ENCODE measurements around the gene NUP54. TPM values are rescaled to one million over a fixed set of nuclear protein-coding genes. Genes with fewer than 3 reads are reported as not detected.
A peak's percentile ranks its signal among the peaks of the same experiment; 100 is the strongest.

The NUP54 gene, protein sequence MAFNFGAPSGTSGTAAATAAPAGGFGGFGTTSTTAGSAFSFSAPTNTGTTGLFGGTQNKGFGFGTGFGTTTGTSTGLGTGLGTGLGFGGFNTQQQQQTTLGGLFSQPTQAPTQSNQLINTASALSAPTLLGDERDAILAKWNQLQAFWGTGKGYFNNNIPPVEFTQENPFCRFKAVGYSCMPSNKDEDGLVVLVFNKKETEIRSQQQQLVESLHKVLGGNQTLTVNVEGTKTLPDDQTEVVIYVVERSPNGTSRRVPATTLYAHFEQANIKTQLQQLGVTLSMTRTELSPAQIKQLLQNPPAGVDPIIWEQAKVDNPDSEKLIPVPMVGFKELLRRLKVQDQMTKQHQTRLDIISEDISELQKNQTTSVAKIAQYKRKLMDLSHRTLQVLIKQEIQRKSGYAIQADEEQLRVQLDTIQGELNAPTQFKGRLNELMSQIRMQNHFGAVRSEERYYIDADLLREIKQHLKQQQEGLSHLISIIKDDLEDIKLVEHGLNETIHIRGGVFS
- total RNA-seq (2014; rRNA removed; shearing (Covaris generic)): 29.2 and 40.2 TPM in 2 replicates
- total RNA-seq (2022): 50.8 and 52.6 TPM in 2 replicates
- percentile 92 among the genes with signal in this experiment for Bru-seq, nascent RNA
- percentile 75 among the genes with signal in this experiment for BruChase-seq, experiment 1, labeled RNA remaining after a 6-hour chase
- BruChase-seq, experiment 2, labeled RNA remaining after a 2-hour chase: percentile 79 among the genes with signal in this experiment
- long read RNA-seq, transcript NUP54-201 (12 exons, 2,367 nt): major isoform, 39 of 64 reads
- long read RNA-seq, partial matches to known transcripts: 3 of 64 reads
- long read RNA-seq, other reads (novel, unspliced or antisense): 22 of 64 reads

DNA sequence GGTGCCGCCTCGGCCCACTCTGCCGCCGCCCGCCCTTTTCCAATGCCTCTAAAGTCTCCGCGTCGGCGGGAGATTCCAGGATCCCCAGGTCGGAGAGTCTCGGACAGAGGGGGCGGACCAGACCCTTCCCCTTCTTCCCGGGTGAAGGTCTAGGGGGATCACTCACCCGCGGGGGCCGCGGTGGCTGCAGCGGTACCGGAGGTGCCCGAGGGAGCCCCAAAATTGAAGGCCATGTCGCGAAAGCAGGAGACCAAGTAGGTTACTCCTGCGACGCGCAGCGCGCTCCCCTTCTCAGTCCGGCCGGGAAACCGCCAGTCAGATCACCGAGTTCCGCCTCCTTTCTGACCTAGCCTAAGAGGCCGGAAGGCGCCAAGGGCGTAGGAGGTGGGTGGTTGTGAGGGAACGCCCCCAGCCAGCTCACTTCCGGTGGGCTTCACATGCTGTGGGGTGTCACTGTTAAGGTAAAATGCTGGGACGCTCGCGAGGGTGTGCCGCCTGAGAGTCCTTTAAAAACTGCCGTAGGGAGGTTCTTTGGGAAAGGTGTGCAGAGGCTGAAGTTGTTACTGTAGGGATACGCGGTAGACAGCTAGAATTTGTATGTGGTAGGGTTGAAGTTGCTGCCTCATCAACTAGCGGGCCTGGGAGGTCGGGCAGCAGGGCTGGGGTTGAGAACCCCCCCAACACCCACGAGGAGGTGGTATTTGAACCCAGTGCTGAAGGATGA, at the start of gene NUP54:
Gene NUP54, minus strand, starts transcription at position 256 of the 724 bp plus-strand sequence. Its CDS starts 23 bp downstream, at position 233.
- H3K79me2 ChIP-seq (ENCODE audit: insufficient read depth, low read depth, low read length): peaks cover 56% of the 10 kb centered on the region
- BruUV-seq (replicated peaks): no TSS peak
- H3K36me3 ChIP-seq (ENCODE audit: insufficient read depth, low read length): peaks cover 19% of the 10 kb centered on the region
- H3K4me2 ChIP-seq (ENCODE audit: low read length): peak within 1 kb of the TSS; percentile 98
- H3K9me3 ChIP-seq (ENCODE audit: low read length): no peaks in the 10 kb centered on the region
- H3K9me2 ChIP-seq (ENCODE audit: insufficient read depth, low read length): no peaks in the 10 kb centered on the region
- POLR2A ChIA-PET: interaction anchor here (1.5 kb wide), 1 partner anchor 22 kb away, joined by 3 read pairs; no protein-coding TSS in a partner anchor
- no peak for TF ChIP-seq EZH2phosphoT487 (IDR thresholded peaks at IDR 0.05; ENCODE audit: borderline replicate concordance, low read depth, low read length)
- TF ChIP-seq CTCF (conservative IDR thresholded peaks at IDR 0.05; ENCODE audit: low read length): no peak
- H3K4me1 ChIP-seq (ENCODE audit: insufficient read depth, low read length, poor library complexity, severe bottlenecking): peaks cover 25% of the 10 kb centered on the region
- peaks cover 21% of the 10 kb centered on the region; the same call in 1 of the 2 replicates for H4K20me1 ChIP-seq (ENCODE audit: insufficient read depth, low read length)
- CTCF ChIA-PET (ENCODE audit: unreplicated experiment): no interaction called here
- peak within 1 kb of the TSS; percentile 34 for H3K27ac ChIP-seq (ENCODE audit: low read depth, low read length, poor library complexity, severe bottlenecking)
- H3K4me3 ChIP-seq (ENCODE audit: low read depth, low read length, poor library complexity, severe bottlenecking): peak within 1 kb of the TSS; percentile 96
- peak; percentile 96 for DNase-seq (ENCODE audit: low spot score)
- peak within 1 kb of the TSS; percentile 95 for H2AFZ ChIP-seq (ENCODE audit: low read length)
- intact Hi-C loops (cut with micrococcal nuclease; ENCODE audit: unreplicated experiment): loop anchor here (1.0 to 2.0 kb wide), 2 partner anchors 50 to 158 kb away; partner anchors contain the start of gene SDAD1

DNA sequence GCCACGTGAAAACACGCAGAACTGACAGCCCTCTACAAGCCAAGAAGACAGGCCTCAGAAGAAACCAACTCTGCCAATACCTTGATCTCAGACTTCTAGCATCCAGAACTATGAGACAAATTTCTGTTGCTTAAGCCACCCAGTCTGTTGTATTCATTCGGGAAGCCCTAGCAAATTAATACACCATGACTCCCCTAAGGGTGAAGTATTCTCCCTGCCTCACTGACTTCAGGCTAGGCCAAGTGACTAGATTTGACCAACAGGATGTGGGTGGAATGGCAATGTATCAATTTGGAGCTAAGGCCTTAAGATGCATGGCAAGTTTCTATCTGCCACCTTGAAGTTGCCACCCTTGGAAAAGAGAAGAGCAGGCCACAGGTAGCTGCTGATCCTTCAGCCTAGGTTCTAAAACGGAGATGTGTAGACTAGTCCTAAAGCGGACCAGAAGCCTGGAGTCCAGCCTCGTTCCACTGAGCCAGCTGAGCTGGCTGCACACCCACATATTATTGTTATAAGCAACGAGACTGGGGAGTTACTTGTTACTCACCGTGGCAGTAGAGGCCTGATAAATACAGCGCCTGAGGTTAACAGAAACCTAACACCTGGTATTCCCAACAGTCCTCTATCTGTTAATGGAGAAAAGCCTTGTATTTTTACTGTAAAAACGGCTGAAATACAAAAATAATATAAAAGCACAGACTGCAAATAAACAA, 49.0 kb upstream of the NUP54 start:
- no peaks in the 10 kb centered on the region for H3K9me2 ChIP-seq (ENCODE audit: insufficient read depth, low read length)
- DNase-seq (ENCODE audit: low spot score): no peak
- BruUV-seq (replicated peaks): no TSS peak
- TF ChIP-seq EZH2phosphoT487 (IDR thresholded peaks at IDR 0.05; ENCODE audit: borderline replicate concordance, low read depth, low read length) (no peak), CTCF (conservative IDR thresholded peaks at IDR 0.05; ENCODE audit: low read length) (no peak)
- no peak overlapping the region for H3K27ac ChIP-seq (ENCODE audit: low read depth, low read length, poor library complexity, severe bottlenecking)
- no peaks in the 10 kb centered on the region for H4K20me1 ChIP-seq (ENCODE audit: insufficient read depth, low read length)
- CTCF ChIA-PET (ENCODE audit: unreplicated experiment): no interaction called here
- intact Hi-C loops (cut with micrococcal nuclease; ENCODE audit: unreplicated experiment): no loop called here
- no peaks in the 10 kb centered on the region for H3K79me2 ChIP-seq (ENCODE audit: insufficient read depth, low read depth, low read length)
- peaks cover 26% of the 10 kb centered on the region for H3K4me1 ChIP-seq (ENCODE audit: insufficient read depth, low read length, poor library complexity, severe bottlenecking)
- no peaks in the 10 kb centered on the region for H3K9me3 ChIP-seq (ENCODE audit: low read length)
- POLR2A ChIA-PET: no interaction called here
- no peak overlapping the region for H3K4me3 ChIP-seq (ENCODE audit: low read depth, low read length, poor library complexity, severe bottlenecking)
- H2AFZ ChIP-seq (ENCODE audit: low read length): no peak overlapping the region
- no peak overlapping the region for H3K4me2 ChIP-seq (ENCODE audit: low read length)
- H3K36me3 ChIP-seq (ENCODE audit: insufficient read depth, low read length): no peaks in the 10 kb centered on the region

Measured in OCI-LY7 (cell line).